BE2C (cell line): Measurements from ENCODE around the gene ITIH1.

Experiments
- DNase-seq: peaks from one replicate; pipeline ENCODE4 v3.0.0-alpha.2; 2020
- H3K27me3 ChIP-seq: fragments of 250-450 bp; sonication (Bioruptor Pico); 2 replicates; pipeline ENCODE4 v1.5.1; 2020; ENCODE audit warnings: mild to moderate bottlenecking
- H3K36me3 ChIP-seq: fragments of 250-450 bp; sonication (Bioruptor Pico); 2 replicates; pipeline ENCODE4 v1.5.1; 2020; ENCODE audit warnings: mild to moderate bottlenecking
- H3K4me1 ChIP-seq: fragments of 250-450 bp; sonication (Bioruptor Pico); 2 replicates; pipeline ENCODE4 v1.5.1; 2020
- H3K4me3 ChIP-seq: 2 replicates; pipeline ENCODE4 v1.5.1; 2011; ENCODE audit warnings: low read depth, low read length
- H3K9me3 ChIP-seq: fragments of 250-450 bp; sonication (Bioruptor Pico); 2 replicates; pipeline ENCODE4 v1.5.1; 2020
- TF ChIP-seq, protein P1 (sequence below): IDR thresholded peaks from 2 replicates; pipeline ENCODE4 v1.5.1; 2012; ENCODE audit warnings: mild to moderate bottlenecking, low read depth, low read length

ITIH1 gene

DNA sequence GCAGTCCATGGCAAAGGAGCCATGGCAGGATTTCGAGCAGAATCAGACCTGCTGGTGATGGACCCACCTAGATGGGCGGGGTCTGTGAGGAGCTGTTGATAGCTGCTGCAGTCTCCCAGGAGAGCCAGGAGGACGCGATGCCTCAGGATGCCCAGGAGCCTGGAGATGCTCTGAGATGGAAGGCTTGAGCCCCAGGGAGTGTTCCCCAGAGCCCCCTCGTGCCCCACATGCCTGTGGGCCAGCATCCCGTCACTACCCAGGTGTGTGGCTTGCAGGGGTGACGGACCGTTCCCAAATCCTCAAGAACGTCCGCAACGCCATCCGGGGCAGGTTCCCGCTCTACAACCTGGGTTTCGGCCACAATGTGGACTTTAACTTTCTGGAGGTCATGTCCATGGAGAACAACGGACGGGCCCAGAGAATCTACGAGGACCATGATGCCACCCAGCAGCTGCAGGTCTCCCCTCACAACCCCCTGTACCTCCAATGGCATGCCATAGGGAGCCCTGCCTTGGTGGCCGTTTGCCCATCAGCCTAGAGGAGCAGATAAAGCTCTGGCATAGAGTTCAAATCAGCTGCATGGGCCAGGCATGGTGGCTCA is 6.7 kb downstream of the ITIH1 start:
- Histone ChIP-seq H3K4me1 (no peaks in the 10 kb centered on the region), H3K4me3 (no peak overlapping the region), H3K36me3 (no peaks in the 10 kb centered on the region), H3K27me3 (no peaks in the 10 kb centered on the region), H3K9me3 (no peaks in the 10 kb centered on the region)
- DNase-seq = no peak
- TF ChIP-seq, protein P1, sequence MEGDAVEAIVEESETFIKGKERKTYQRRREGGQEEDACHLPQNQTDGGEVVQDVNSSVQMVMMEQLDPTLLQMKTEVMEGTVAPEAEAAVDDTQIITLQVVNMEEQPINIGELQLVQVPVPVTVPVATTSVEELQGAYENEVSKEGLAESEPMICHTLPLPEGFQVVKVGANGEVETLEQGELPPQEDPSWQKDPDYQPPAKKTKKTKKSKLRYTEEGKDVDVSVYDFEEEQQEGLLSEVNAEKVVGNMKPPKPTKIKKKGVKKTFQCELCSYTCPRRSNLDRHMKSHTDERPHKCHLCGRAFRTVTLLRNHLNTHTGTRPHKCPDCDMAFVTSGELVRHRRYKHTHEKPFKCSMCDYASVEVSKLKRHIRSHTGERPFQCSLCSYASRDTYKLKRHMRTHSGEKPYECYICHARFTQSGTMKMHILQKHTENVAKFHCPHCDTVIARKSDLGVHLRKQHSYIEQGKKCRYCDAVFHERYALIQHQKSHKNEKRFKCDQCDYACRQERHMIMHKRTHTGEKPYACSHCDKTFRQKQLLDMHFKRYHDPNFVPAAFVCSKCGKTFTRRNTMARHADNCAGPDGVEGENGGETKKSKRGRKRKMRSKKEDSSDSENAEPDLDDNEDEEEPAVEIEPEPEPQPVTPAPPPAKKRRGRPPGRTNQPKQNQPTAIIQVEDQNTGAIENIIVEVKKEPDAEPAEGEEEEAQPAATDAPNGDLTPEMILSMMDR = no peak

DNA sequence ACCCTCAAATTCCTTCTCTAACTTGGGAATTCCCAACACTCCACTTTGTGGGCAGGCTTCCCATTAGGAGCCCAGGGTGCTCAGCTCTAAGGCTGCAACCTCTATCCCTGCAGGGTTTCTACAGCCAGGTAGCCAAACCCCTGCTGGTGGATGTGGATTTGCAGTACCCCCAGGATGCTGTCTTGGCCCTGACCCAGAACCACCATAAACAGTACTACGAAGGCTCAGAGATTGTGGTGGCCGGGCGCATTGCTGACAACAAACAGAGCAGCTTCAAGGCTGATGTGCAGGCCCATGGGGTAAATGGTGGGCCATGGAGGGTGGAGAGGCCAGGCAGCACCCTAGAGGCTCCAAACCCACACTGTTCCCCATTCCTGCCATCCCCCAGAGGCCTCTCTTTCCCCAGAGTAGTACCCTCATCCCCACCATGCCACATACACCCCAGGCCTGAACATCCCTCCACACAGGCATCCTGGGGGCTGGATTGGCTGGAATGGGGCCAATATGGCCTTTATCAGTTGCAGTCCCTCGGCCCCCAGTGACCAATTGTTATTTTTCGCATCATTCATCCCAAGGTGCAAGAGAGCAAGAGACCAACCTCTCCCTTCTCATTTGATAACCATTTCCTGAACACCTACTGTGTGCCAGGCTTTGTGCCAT is 7.7 kb downstream of the ITIH1 start:
- Histone ChIP-seq H3K9me3 (no peaks in the 10 kb centered on the region), H3K36me3 (no peaks in the 10 kb centered on the region), H3K4me3 (no peak overlapping the region), H3K4me1 (no peaks in the 10 kb centered on the region), H3K27me3 (no peaks in the 10 kb centered on the region)
- no peak for DNase-seq
- TF ChIP-seq, protein P1 = no peak

DNA sequence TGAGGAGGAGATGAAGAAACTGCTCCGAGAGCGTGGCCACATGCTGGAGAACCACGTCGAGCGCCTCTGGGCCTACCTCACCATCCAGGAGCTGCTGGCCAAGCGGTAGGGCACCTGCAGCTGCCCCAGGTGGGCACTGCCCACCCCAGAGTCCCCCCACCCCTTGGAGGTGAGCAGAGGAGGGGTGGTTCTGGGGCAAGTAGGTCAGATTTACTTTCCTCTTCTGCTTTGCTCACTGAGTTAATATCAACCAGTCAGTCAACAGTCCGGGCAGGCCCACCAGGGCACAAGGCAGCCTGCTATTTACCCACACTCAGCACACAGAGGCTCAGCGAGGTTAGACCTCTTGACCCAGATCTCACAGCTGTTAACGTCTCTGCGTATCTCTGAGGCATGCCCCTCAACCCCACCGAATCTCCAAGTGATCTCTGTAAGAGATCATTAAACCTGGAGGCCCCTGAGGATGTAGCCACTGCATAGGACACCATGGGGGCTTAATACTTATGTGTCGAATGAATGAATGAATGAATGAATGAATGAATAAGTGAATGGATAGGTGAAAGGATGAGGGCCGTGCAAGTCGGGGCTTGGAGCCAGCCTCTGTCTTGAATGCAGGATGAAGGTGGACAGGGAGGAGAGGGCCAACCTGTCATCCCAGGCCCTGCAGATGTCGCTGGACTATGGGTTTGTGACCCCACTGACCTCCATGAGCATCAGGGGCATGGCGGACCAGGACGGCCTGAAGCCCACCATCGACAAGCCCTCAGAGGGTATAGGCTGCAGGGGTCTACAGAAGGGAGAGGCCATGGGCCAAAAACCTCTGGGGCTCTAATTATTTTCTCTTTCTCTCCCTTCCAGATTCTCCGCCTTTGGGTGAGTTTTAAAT is 9.2 kb downstream of the ITIH1 start:
- H3K9me3 ChIP-seq = no peaks in the 10 kb centered on the region
- no peak overlapping the region for H3K4me3 ChIP-seq
- no peaks in the 10 kb centered on the region for H3K27me3 ChIP-seq
- TF ChIP-seq, protein P1 = no peak
- no peaks in the 10 kb centered on the region for H3K4me1 ChIP-seq
- no peaks in the 10 kb centered on the region for H3K36me3 ChIP-seq
- DNase-seq = no peak

DNA sequence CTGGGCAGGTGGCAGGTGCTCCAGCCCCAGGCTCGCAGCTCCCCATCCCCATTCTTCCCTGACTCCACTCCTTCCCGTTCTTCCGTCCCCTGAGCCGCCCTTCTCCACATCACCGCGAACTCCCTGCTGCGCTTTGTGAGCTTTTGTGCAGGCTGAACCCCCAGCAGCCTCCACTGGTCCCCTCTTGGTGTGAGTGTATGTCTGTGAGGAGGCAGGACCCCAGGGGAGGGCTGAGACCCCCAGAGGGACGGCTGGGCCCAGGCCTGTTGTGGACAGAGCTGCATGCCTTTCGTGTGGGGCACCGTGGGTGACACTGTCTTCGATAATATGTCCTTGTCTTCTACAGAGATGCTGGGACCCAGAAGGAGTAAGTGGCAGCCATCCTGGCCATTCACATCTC is 9.8 kb downstream of the ITIH1 start:
- Histone ChIP-seq H3K36me3 (no peaks in the 10 kb centered on the region), H3K27me3 (no peaks in the 10 kb centered on the region), H3K9me3 (no peaks in the 10 kb centered on the region), H3K4me3 (no peak overlapping the region), H3K4me1 (no peaks in the 10 kb centered on the region)
- no peak for DNase-seq
- TF ChIP-seq, protein P1 = no peak

DNA sequence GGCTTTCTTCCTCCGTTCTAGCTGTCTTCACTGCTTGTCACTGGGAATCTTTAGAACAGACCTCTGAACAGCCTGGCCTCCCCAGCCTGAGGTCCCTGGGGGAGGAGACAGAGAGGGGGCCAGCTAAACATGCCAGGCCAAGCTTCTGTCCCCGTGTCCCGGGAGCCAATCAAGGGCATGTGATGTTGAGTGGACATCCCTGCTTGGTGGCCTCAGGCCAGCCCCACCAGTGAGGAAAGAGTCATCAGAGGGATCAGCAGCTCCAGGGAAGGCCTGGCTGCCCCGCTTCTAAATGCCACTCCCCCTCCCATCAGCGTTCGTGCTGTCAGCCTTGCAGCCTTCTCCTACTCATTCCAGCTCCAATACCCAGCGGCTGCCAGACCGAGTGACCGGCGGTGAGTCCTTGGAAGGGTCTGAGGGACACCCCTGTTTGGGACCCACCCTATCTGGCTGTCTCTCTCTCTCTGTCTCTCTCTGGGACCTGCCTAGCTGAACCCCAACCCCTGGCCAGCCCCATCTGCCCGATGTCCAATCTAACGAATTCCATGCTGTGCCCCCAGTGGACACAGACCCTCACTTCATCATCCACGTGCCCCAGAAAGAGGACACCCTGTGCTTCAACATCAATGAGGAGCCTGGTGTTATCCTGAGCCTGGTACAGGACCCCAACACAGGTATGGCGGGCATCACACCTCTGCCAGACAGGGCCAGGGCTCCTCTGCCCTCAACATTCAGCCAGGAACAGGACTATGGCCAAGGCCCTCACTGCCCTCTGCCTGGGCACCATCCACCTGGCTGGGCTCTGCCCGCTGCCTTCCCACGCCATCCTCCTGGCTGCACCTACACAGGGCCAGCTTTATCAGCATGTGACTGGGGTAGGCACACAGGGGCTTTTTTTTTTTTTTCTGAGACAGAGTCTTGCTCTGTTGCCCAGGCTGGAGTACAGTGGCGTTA is 10.6 kb downstream of the ITIH1 start:
- Histone ChIP-seq H3K36me3 (no peaks in the 10 kb centered on the region), H3K27me3 (no peaks in the 10 kb centered on the region), H3K4me3 (no peak overlapping the region), H3K9me3 (no peaks in the 10 kb centered on the region), H3K4me1 (no peaks in the 10 kb centered on the region)
- DNase-seq = no peak
- TF ChIP-seq, protein P1 = no peak
